ENCODE data around the gene NIFK.
"Not testable (repeated sequence)": the region's sequence is repeated elsewhere in the genome, so short reads cannot be mapped to it uniquely, and the experiment has no call there.

DNA sequence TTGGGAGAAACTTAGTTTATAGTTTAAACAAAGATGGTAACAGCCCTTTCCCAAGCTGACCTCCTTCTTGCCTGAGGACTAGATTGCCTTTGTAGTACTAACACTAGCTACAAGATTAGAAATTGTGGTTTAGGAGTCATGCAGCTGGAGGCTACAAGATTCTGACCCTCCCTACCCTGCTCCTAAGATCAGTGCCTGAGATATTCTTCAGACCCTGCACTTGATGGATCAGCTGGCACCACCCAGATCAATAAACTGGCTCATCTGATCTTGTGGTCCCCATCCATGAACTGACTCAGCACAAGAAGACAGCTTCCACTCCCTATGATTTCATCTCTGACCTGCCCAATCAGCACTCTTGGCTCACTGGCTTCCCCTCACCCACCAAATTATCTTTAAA is 34.9 kb downstream of the NIFK start:
- TF ChIP-seq CTCF (optimal IDR thresholded peaks at IDR 0.05 in 1 of 3, IDR thresholded peaks at IDR 0.05 in 1 of 3, conservative IDR thresholded peaks at IDR 0.05 in 1 of 3; ENCODE audit: extremely low read depth in 1 of 3, insufficient read depth in 2 of 3, low read length in 3 of 3); EZH2 (IDR thresholded peaks at IDR 0.05; ENCODE audit: low read length): not testable (repeated sequence)

Data from keratinocyte (primary cell).